ENCODE data around the gene SLC9B2.
"Not testable (repeated sequence)": the region's sequence is repeated elsewhere in the genome, so short reads cannot be mapped to it uniquely, and the experiment has no call there.

The SLC9B2 gene

GRCh38 chr4:103019308-103020124 lies 57.0 kb downstream of the SLC9B2 start, which contains the start of gene SLC9B1:
Gene SLC9B1, minus strand, starts transcription at chr4:103019705. Its CDS starts 27,994 bp downstream, at chr4:102991711.
- DNase-seq (ENCODE audit: low read depth), result peak; percentile 91

DNA sequence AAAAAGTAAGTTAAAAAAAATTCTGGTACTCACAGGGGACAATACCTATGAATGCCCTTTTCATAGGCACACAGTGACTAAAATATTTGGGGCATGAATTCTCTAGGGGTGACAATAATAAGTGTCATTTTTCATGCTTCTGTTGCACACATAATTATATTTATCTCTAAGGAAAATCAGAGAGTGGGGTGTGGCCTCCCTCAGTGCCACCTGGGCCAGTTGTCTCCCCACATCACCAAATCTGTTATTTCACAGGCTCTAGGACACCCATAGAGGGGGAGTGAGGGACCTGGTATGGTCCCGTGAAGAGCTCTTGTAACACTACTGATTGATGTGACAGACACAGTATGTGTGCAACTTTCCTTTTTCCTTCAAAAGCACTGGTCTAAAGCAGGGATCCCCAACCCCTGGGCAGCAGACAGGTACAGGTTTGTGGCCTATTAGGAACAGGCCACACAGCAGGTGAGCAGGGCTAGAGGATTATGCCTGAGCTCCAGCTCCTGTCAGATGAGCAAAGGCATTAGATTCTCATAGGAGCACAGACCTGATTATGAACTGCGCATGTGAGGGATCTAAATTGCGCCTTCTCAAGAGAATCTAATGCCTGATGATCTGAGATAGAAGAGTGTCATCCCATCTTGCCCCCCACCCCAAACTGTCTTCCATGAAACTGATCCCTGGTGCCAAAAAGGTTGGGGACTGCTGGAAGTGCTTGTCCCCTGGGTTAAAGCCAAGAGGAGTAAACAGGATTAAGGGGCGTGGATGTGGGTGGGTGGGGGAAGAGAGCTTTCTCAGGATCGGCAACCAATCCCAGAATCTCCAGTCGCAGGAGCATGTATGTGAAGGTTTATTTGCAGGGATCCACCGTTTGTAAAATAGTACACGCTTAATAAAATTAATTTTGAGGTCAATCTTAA lies 57.9 kb downstream of the SLC9B2 start:
- DNase-seq (ENCODE audit: low read depth), result no peak

DNA sequence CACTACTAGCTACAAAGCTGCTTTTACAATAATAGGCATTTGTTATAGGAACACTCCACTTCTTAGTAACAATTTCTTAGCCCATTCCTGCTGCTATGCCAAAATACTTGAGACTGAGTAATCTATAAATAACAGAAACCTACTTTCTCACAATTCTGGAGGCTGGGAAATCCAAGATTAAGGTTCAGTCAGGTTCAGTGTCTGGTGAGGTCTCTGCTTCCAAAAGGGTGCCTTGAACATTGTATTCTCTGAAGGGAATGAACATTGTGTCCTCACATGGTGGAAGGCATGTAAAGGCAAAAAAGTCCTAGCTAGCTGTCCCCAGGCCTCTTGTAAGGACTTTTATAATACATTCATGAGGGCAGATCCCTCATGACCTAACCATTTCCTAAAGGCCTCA lies 64.0 kb downstream of the SLC9B2 start:
- DNase-seq (ENCODE audit: low read depth), result no peak

DNA sequence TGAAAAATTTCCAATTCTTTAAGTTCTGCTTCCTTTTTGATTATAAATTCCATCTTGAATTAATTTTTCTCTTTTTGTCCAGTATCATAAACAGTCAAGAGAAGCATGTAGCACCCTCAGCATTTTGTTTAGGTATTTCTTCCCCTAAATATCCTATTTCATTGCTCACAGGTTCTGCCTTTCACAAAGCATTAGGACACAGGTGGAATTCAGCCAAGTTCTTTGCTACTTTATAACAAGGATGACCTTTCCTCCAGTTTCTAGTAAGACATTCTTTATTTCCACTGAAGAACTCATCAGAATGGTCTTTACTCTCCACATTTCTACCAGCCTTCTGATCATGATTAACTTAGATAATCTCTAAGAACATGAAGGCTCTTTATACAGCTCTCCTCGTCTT lies 64.5 kb downstream of the SLC9B2 start:
- no peak for DNase-seq (ENCODE audit: low read depth)

DNA sequence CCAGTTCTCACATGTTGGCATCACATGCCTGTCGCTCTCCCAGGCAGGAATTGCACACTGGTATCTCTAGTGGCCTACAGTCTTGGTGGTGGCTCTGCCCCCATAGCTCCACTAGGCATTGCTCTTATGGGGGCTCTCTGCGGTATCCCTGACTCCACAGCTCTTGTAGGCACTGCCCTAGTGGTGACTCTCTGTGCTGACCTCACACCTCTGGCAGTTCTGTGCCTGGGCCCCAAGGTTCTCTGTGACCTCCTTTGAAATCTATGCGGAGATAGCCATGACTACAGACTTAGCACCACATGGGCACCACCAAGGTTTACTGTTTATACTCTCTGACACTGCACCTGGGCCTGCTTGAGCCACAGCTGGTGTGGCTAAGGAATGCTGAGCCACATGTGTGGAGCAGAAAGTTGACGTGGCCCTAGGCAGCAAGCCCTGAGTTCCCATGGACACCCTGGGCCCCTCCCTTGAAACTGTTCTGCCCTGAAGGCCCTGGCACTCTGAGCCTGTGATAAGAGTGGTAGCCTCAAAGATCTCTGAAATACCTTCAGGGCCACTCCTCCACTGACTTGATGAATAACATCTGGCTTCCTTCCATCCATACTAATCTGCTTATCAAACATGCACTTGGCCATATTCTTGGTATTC lies 65.1 kb downstream of the SLC9B2 start:
- DNase-seq (ENCODE audit: low read depth), result no peak

GRCh38 chr4:103010804-103011203 lies 65.8 kb downstream of the SLC9B2 start:
- no peak for DNase-seq (ENCODE audit: low read depth)

DNA sequence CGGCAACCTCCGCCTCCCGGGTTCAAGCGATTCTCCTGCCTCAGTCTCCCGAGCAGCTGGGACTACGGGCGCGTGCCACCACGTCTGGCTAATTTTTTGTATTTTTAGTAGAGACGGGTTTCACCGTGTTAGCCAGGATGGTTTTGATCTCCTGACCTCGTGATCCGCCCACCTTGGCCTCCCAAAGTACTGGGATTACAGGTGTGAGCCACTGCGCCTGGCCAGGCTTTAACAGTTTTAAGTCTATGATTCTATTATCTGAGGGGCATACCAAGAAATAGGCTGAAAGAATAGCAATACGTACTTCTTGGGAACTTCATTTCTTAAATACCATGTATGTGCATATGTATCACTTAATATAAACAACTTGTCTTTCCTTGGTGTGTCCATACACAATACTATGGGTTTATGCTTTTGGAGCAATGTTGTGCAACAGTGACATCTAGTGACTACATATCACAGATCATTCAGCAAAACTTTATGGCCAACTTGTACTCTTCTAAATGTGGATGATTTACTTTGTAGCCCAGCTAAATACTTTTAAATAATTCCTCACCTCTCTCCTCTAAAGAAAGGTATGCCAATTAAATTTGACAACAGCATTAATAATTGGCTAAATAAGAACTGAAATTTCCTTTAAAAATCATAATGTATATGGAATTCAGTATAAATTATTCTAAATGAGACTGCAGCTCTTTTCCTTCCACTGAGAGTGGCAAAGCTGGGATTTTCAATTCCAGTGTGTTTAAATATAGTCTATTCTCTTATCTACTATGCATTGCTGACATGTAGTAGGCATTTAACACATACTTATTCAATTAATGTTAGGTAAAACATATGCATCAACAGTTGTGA lies 67.5 kb downstream of the SLC9B2 start:
- DNase-seq (ENCODE audit: low read depth), result no peak

DNA sequence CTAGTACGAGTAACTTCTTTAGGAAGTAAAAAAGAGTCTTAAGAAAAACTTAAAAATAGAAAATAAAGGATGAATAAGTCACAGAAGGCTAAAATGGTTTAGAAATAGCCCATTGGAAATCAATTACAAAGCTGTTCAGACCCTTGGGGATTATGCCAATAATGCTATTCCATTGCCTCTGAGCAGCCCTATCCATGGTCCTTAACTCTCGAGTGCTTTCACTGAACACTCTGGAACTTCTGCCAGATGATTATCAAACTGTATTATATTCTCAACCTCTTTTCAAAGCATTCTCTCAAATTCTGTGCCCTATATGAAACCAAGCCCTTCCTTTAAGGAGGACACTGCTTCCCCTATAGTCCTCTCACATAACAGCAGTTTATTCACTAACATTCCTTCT lies 74.0 kb downstream of the SLC9B2 start:
- DNase-seq (ENCODE audit: low read depth), result no peak

DNA sequence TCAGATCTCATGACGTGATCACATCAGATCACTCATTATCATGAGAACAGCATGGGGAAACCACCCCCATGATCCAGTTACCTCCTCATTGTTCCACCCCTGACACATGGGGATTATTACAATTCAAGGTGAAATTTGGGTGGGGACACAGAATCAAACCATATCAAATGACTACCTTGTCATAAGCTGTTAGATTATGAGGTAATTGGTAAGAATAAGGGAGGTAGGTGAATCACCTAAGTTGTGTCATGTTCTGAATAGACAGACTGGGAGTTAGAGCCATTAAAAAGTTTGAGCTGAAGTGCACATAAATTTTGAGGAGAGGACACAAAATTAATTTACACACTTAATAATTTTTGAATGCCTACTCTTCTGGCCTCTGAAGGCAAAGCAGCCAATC lies 81.8 kb downstream of the SLC9B2 start:
- DNase-seq (ENCODE audit: low read depth), result no peak

DNA sequence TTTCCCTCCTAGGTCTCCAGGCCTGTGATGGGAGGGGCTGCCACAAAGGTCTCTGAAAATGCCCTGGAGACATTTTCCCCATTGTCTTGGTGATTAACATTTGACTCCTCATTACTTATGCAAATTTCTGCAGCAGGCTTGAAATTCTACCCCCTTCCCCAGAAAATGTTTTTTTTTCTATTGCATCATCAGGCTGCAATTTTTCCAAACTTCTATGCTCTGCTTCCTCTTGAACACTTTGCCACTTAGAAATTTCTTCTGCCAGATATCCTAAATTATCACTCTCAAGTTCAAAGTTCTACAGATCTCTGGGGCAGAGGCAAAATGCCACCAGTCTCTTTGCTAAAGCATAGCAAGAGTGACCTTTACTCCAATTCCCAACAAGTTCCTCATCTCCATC lies 82.6 kb downstream of the SLC9B2 start:
- DNase-seq (ENCODE audit: low read depth), result not testable (repeated sequence)

GRCh38 chr4:102988429-102989020 lies 88.0 kb downstream of the SLC9B2 start:
- DNase-seq (ENCODE audit: low read depth), result no peak

DNA sequence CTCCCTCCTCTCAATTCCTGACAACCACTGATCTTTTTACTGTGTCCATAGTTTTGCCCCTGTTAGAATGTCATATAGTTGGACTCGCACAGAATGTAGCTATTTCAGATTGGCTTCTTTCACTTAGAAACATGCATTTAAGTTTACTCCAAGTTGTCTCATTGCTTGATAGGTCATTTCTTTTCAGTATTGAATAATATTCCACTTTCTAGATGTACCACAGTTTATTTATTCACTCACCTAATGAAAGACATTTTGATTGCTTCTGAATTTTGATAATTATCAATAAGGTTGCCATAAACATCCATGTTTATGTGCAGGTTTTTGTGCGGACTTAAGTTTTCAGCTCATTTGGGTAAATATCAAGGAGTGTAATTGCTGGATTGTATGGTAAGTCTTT lies 95.6 kb downstream of the SLC9B2 start:
- DNase-seq (ENCODE audit: low read depth), result no peak
